DOHH2 (cell line): Measurements from ENCODE around the gene BHLHE23.

Experiments
- H3F3A ChIP-seq: fragments of 200-600 bp; sonication (generic), shearing (Covaris generic); 2 replicates; pipeline ENCODE4 v1.6.0; 2016; ENCODE audit warnings: antibody characterized with exemption, mild to moderate bottlenecking; ENCODE audit not compliant: control insufficient read depth, insufficient read depth
- H3K27ac ChIP-seq: fragments of 200-600 bp; sonication (generic); 2 replicates; pipeline ENCODE4 v1.5.1; 2014; ENCODE audit warnings: low read depth, mild to moderate bottlenecking, low read length, moderate library complexity
- H3K27me3 ChIP-seq: fragments of 200-600 bp; sonication (generic); 2 replicates; pipeline ENCODE4 v1.6.1; 2014; ENCODE audit warnings: mild to moderate bottlenecking, low read length, mixed read lengths; ENCODE audit not compliant: control insufficient read depth
- H3K36me3 ChIP-seq: fragments of 200-600 bp; sonication (generic); 2 replicates; pipeline ENCODE4 v1.6.1; 2014; ENCODE audit warnings: mild to moderate bottlenecking, low read length, moderate library complexity, mixed read lengths; ENCODE audit not compliant: control insufficient read depth
- H3K4me1 ChIP-seq: fragments of 200-600 bp; sonication (generic); 2 replicates; pipeline ENCODE4 v1.6.1; 2014; ENCODE audit warnings: mild to moderate bottlenecking, low read length, mixed read lengths; ENCODE audit not compliant: control insufficient read depth
- H3K4me2 ChIP-seq: fragments of 200-600 bp; sonication (generic); 2 replicates; pipeline ENCODE4 v1.6.0; 2014; ENCODE audit warnings: mild to moderate bottlenecking, low read length, moderate library complexity
- H3K4me3 ChIP-seq: fragments of 200-600 bp; sonication (generic); 2 replicates; pipeline ENCODE4 v1.5.1; 2014; ENCODE audit warnings: mild to moderate bottlenecking, low read length, mixed read lengths
- H3K79me2 ChIP-seq: fragments of 200-600 bp; sonication (generic); 2 replicates; pipeline ENCODE4 v1.6.1; 2014; ENCODE audit warnings: mild to moderate bottlenecking, low read length, mixed read lengths; ENCODE audit not compliant: control insufficient read depth
- H3K9me2 ChIP-seq: fragments of 200-600 bp; sonication (generic); replicated peaks from 2 replicates; pipeline ENCODE4 v1.6.1; 2014; ENCODE audit warnings: mild to moderate bottlenecking, low read length, mixed read lengths; ENCODE audit not compliant: control insufficient read depth
- H3K9me3 ChIP-seq: fragments of 200-600 bp; sonication (generic); 2 replicates; pipeline ENCODE4 v1.6.1; 2014; ENCODE audit warnings: antibody characterized with exemption, low read length, mixed read lengths; ENCODE audit not compliant: control insufficient read depth, insufficient read depth
- H4K20me1 ChIP-seq: fragments of 200-600 bp; sonication (generic); 2 replicates; pipeline ENCODE4 v1.6.0; 2014; ENCODE audit warnings: low read depth, mild to moderate bottlenecking, antibody characterized with exemption, low read length, moderate library complexity; ENCODE audit not compliant: control insufficient read depth, insufficient read depth
- EZH2phosphoT487 ChIP-seq: fragments of 200-600 bp; sonication (generic); IDR thresholded peaks from 2 replicates; pipeline ENCODE4 v1.6.1; 2017; ENCODE audit warnings: borderline replicate concordance, mild to moderate bottlenecking, antibody characterized with exemption, low read length, moderate library complexity, mixed read lengths
- TF ChIP-seq, protein P1 (sequence below): fragments of 200-600 bp; sonication (generic); IDR thresholded peaks from one replicate; pipeline ENCODE4 v1.5.1; 2014; ENCODE audit warnings: antibody characterized with exemption, mild to moderate bottlenecking, low read depth, low read length; ENCODE audit not compliant: poor library complexity, severe bottlenecking

The BHLHE23 gene

GRCh38 chr20:63054103-63054474 is 47.3 kb upstream of the BHLHE23 start:
- Histone ChIP-seq H3K9me2 (no peaks in the 10 kb centered on the region), H3K9me3 (peaks cover 8% of the 10 kb centered on the region; the same call in 1 of the 2 replicates), H3F3A (peaks cover 9% of the 10 kb centered on the region; the same call in 1 of the 2 replicates), H3K4me3 (no peak overlapping the region), H4K20me1 (no peaks in the 10 kb centered on the region), H3K79me2 (no peaks in the 10 kb centered on the region), H3K36me3 (no peaks in the 10 kb centered on the region), H3K4me1 (peaks cover 4% of the 10 kb centered on the region), H3K27me3 (no peaks in the 10 kb centered on the region), H3K4me2 (no peak overlapping the region), H3K27ac (no peak overlapping the region)
- TF ChIP-seq, protein P1, sequence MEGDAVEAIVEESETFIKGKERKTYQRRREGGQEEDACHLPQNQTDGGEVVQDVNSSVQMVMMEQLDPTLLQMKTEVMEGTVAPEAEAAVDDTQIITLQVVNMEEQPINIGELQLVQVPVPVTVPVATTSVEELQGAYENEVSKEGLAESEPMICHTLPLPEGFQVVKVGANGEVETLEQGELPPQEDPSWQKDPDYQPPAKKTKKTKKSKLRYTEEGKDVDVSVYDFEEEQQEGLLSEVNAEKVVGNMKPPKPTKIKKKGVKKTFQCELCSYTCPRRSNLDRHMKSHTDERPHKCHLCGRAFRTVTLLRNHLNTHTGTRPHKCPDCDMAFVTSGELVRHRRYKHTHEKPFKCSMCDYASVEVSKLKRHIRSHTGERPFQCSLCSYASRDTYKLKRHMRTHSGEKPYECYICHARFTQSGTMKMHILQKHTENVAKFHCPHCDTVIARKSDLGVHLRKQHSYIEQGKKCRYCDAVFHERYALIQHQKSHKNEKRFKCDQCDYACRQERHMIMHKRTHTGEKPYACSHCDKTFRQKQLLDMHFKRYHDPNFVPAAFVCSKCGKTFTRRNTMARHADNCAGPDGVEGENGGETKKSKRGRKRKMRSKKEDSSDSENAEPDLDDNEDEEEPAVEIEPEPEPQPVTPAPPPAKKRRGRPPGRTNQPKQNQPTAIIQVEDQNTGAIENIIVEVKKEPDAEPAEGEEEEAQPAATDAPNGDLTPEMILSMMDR = no peak

DNA sequence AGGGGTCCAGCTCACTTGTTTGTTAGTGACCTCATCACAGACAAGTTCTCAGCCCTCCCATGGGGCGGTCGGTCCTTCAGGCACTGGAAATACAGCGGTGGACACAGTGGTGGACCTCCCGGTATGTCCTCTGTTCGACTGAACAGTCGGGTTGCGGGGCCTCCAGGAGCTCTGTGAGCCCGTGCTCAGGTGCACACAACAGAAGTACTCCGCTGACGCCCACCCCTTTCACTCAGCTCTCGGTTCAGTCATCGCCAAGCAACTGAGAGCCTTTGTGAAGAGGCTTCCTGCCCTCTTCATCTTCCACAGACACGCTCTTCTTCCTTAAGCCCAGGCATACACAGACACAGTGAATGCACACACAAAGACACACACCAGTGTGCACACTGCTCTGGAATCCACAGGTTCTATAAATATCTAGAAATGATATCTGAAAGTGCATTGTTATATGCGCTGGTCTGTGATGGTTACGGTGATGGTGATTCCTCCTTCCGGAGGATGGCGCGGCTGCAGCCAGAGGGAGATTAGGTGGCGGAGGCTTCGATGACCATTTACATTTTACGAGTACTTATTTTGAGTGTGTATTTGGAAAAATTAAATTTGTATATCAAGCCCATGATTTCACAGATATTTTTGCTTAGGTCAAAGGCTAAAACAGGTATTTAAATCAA is 46.8 kb upstream of the BHLHE23 start:
- H3K4me3 ChIP-seq = no peak overlapping the region
- no peaks in the 10 kb centered on the region for H3K36me3 ChIP-seq
- H4K20me1 ChIP-seq = no peaks in the 10 kb centered on the region
- H3K9me3 ChIP-seq = peaks cover 11% of the 10 kb centered on the region; the same call in 1 of the 2 replicates
- no peaks in the 10 kb centered on the region for H3K27me3 ChIP-seq
- TF ChIP-seq, protein P1 = no peak
- TF ChIP-seq EZH2phosphoT487 = no peak
- no peak overlapping the region for H3K27ac ChIP-seq
- H3F3A ChIP-seq = peaks cover 9% of the 10 kb centered on the region; the same call in 1 of the 2 replicates
- no peak overlapping the region for H3K4me2 ChIP-seq
- no peaks in the 10 kb centered on the region for H3K79me2 ChIP-seq
- no peaks in the 10 kb centered on the region for H3K9me2 ChIP-seq
- peaks cover 4% of the 10 kb centered on the region for H3K4me1 ChIP-seq

- Histone ChIP-seq H3K4me2 (no peak overlapping the region), H3K36me3 (no peaks in the 10 kb centered on the region), H3F3A (peaks cover 9% of the 10 kb centered on the region; the same call in 1 of the 2 replicates), H3K27me3 (no peaks in the 10 kb centered on the region), H3K4me3 (no peak overlapping the region), H3K9me3 (peaks cover 15% of the 10 kb centered on the region; the same call in 1 of the 2 replicates), H3K9me2 (no peaks in the 10 kb centered on the region), H3K4me1 (peaks cover 4% of the 10 kb centered on the region), H3K27ac (no peak overlapping the region), H4K20me1 (no peaks in the 10 kb centered on the region), H3K79me2 (no peaks in the 10 kb centered on the region)
- no peak for TF ChIP-seq EZH2phosphoT487
- TF ChIP-seq, protein P1 = no peak
These were observed 46.0 kb upstream of the BHLHE23 start for GRCh38 chr20:63052571-63053431.
